ENCODE results near the gene OSBPL2.

OSBPL2 gene

GRCh38 chr20:62239278-62239879 is 1.1 kb downstream of the OSBPL2 start:
- DNase-seq (ENCODE audit: low read depth, low spot score), result no peak

DNA sequence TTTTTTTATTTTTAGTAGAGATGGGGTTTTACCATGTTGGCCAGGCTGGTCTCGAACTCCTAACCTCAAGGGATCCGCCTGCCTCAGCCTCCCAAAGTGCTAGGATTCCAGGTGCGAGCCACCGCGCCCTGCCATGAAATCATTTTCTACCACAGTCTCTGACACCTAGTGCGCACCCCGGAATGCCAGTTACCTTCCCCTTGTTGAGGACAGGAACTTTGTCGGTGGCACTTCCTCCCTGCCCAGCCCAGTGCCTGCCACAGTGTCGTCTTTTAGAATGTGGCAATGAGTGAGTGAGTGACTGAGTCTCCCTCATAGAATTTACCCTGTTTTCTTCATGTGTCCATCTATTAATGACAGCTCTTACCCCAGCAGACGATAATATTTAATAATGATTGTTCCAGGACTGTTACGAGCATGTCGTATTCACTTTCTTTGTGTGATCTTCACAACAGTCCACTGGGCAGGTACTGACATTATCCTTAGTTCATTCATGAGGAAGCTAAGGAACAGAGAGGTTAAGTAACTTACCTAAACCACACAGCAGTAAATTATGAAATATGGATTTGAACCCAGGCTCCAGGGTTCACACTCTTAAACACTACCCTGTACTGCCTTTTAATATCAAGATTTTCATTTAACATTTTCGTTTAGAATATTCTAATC is 1.8 kb downstream of the OSBPL2 start:
- H3K27ac ChIP-seq, result no peak overlapping the region
- H3K9ac ChIP-seq (ENCODE audit: insufficient read length), result no peak overlapping the region
- TF ChIP-seq EZH2 (IDR thresholded peaks at IDR 0.05) (no peak), POLR2AphosphoS5 (IDR thresholded peaks at IDR 0.05; ENCODE audit: borderline replicate concordance, low read depth, low read length) (no peak), FOXP2 (optimal IDR thresholded peaks at IDR 0.05; ENCODE audit: control extremely low read depth, extremely low read length, insufficient read depth) (no peak)

More at GRCh38 chr20:62239278-62239879, 1.1 kb downstream of the OSBPL2 start:
- Histone ChIP-seq H3K4me3 (peak overlapping the region; percentile 81), H3K27ac (no peak overlapping the region), H3K9ac (ENCODE audit: insufficient read length) (peak overlapping the region; percentile 60), H3K9me3 (ENCODE audit: low read depth, low read length) (no peaks in the 10 kb centered on the region), H3K36me3 (ENCODE audit: insufficient read depth, low read length) (no peaks in the 10 kb centered on the region)
- no peak for TF ChIP-seq EZH2 (IDR thresholded peaks at IDR 0.05)
- TF ChIP-seq POLR2AphosphoS5 (IDR thresholded peaks at IDR 0.05; ENCODE audit: borderline replicate concordance, low read depth, low read length), result no peak
- no peak for TF ChIP-seq FOXP2 (optimal IDR thresholded peaks at IDR 0.05; ENCODE audit: control extremely low read depth, extremely low read length, insufficient read depth)

DNA sequence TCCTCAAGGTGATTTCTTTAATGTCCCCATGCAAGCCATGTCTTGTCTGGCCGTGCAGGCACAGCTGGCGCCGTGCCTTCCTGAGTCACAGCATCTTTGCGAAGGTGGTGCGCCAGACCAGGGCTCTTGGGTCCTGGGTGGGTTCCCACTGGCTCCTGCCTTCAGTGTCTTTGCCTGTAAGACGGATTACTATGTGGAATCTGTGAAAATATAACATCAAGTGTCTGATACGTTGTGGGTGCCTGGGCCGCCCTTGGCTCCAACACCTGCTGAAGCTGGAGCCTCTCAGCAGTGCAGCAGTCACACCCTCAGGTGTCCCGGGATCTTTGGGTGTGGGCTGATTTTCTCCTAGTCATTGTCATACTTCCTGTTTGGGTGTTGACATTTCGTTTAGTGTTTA is 3.2 kb downstream of the OSBPL2 start:
- no peak overlapping the region for H3K4me3 ChIP-seq
- DNase-seq (ENCODE audit: low read depth, low spot score), result no peak
- no peak overlapping the region for H3K27ac ChIP-seq
- no peaks in the 10 kb centered on the region for H3K36me3 ChIP-seq (ENCODE audit: insufficient read depth, low read length)
- no peak for TF ChIP-seq POLR2AphosphoS5 (IDR thresholded peaks at IDR 0.05; ENCODE audit: borderline replicate concordance, low read depth, low read length)
- TF ChIP-seq FOXP2 (optimal IDR thresholded peaks at IDR 0.05; ENCODE audit: control extremely low read depth, extremely low read length, insufficient read depth), result no peak
- TF ChIP-seq EZH2 (IDR thresholded peaks at IDR 0.05), result no peak
- no peaks in the 10 kb centered on the region for H3K9me3 ChIP-seq (ENCODE audit: low read depth, low read length)
- H3K9ac ChIP-seq (ENCODE audit: insufficient read length), result no peak overlapping the region

More for the DNA sequence above, 1.8 kb downstream of the OSBPL2 start:
- Histone ChIP-seq H3K36me3 (ENCODE audit: insufficient read depth, low read length) (no peaks in the 10 kb centered on the region), H3K4me3 (no peak overlapping the region), H3K9me3 (ENCODE audit: low read depth, low read length) (no peaks in the 10 kb centered on the region)
- no peak for DNase-seq (ENCODE audit: low read depth, low spot score)

DNA sequence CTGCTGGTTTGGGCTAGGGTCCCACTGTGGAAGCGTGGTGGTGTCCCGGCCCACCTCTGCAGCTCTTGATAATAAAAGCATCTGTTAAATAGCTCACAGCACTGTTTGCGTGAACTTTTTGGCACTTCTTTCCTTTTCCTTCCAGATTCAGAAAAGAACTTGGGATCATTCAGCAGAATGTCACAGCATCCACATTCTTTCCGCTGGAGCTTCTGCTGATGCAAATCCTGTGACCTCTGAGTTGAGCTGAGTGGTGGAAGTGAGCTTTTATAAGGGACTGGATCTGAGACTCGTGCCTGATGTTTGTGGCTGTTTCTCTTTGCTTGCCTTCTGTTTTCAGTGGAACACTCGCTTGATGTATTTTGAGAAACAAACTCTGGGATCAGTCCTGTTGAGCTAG is 3.9 kb downstream of the OSBPL2 start:
- H3K36me3 ChIP-seq (ENCODE audit: insufficient read depth, low read length), result no peaks in the 10 kb centered on the region
- TF ChIP-seq FOXP2 (optimal IDR thresholded peaks at IDR 0.05; ENCODE audit: control extremely low read depth, extremely low read length, insufficient read depth) (no peak), POLR2AphosphoS5 (IDR thresholded peaks at IDR 0.05; ENCODE audit: borderline replicate concordance, low read depth, low read length) (no peak), EZH2 (IDR thresholded peaks at IDR 0.05) (no peak)
- no peak overlapping the region for H3K9ac ChIP-seq (ENCODE audit: insufficient read length)
- no peak overlapping the region for H3K27ac ChIP-seq
- no peak for DNase-seq (ENCODE audit: low read depth, low spot score)
- no peak overlapping the region for H3K4me3 ChIP-seq
- H3K9me3 ChIP-seq (ENCODE audit: low read depth, low read length), result no peaks in the 10 kb centered on the region

DNA sequence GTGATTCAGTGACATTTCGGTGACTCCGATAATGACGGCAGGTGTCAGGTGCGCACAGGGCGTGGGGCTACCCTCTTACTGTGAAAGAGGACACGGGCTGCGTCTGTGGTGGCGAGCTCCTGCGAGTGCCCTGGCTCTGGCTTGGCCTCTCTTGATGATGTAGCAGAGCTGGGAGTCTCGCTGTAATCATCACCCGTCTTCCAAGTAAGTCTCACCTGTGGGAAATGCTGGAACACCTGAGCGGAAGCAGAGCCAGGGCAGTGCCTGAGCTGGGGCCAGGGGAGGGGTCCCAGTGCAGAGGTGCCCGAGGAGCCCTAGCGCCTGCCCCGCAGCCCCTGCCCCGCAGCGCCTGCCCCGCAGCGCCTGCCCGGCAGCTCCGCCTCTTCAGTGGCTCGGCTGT is 4.8 kb downstream of the OSBPL2 start:
- TF ChIP-seq EZH2 (IDR thresholded peaks at IDR 0.05), result no peak
- TF ChIP-seq FOXP2 (optimal IDR thresholded peaks at IDR 0.05; ENCODE audit: control extremely low read depth, extremely low read length, insufficient read depth), result no peak
- no peak for TF ChIP-seq POLR2AphosphoS5 (IDR thresholded peaks at IDR 0.05; ENCODE audit: borderline replicate concordance, low read depth, low read length)
- DNase-seq (ENCODE audit: low read depth, low spot score), result no peak
- Histone ChIP-seq H3K4me3 (no peak overlapping the region), H3K9ac (ENCODE audit: insufficient read length) (no peak overlapping the region), H3K27ac (no peak overlapping the region), H3K36me3 (ENCODE audit: insufficient read depth, low read length) (no peaks in the 10 kb centered on the region), H3K9me3 (ENCODE audit: low read depth, low read length) (no peaks in the 10 kb centered on the region)

DNA sequence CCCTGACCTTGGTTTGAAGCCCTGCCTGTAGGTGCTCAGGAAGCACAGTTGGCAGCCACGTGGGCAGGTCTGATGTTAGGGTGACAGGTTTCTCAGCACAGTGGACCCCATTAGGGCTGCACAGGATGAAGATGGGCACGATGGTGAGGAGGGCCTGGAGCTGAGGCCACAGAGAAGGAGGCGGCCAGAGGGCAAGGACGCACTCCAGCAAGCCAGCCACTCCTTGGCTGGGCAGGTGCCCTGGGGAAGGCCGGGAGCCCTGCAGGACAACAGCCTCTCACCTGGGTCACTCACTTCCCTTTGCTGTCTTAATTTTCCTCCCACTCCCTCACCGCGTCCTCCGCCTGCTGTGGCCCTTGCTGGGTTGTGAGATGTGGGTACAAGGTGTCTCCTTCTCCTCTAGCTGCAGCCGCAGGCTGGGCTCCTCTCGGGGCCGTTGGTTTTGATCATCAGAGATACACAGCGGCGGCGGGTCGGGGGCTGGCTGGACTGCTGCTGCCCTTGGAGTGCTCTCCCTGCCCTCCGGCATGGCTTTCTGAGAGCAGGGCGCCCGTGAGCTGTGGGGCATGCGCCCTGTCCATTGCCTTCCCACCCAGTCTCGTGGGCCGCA is 5.7 kb downstream of the OSBPL2 start:
- no peak for TF ChIP-seq FOXP2 (optimal IDR thresholded peaks at IDR 0.05; ENCODE audit: control extremely low read depth, extremely low read length, insufficient read depth)
- TF ChIP-seq EZH2 (IDR thresholded peaks at IDR 0.05), result no peak
- TF ChIP-seq POLR2AphosphoS5 (IDR thresholded peaks at IDR 0.05; ENCODE audit: borderline replicate concordance, low read depth, low read length), result no peak

GRCh38 chr20:62244644-62245108 is 6.4 kb downstream of the OSBPL2 start:
- DNase-seq (ENCODE audit: low read depth, low spot score), result no peak

More for the DNA sequence above, 5.7 kb downstream of the OSBPL2 start:
- H3K36me3 ChIP-seq (ENCODE audit: insufficient read depth, low read length), result no peaks in the 10 kb centered on the region
- H3K27ac ChIP-seq, result no peak overlapping the region
- no peak for DNase-seq (ENCODE audit: low read depth, low spot score)
- H3K4me3 ChIP-seq, result no peak overlapping the region
- no peaks in the 10 kb centered on the region for H3K9me3 ChIP-seq (ENCODE audit: low read depth, low read length)
- H3K9ac ChIP-seq (ENCODE audit: insufficient read length), result no peak overlapping the region

GRCh38 chr20:62245911-62246280 is 7.6 kb downstream of the OSBPL2 start:
- no peak for DNase-seq (ENCODE audit: low read depth, low spot score)
- Histone ChIP-seq H3K27ac (no peak overlapping the region), H3K9me3 (ENCODE audit: low read depth, low read length) (no peaks in the 10 kb centered on the region), H3K4me3 (no peak overlapping the region), H3K9ac (ENCODE audit: insufficient read length) (no peak overlapping the region), H3K36me3 (ENCODE audit: insufficient read depth, low read length) (no peaks in the 10 kb centered on the region)
- TF ChIP-seq FOXP2 (optimal IDR thresholded peaks at IDR 0.05; ENCODE audit: control extremely low read depth, extremely low read length, insufficient read depth), result no peak
- TF ChIP-seq POLR2AphosphoS5 (IDR thresholded peaks at IDR 0.05; ENCODE audit: borderline replicate concordance, low read depth, low read length), result no peak
- TF ChIP-seq EZH2 (IDR thresholded peaks at IDR 0.05), result no peak

More at GRCh38 chr20:62244644-62245108, 6.4 kb downstream of the OSBPL2 start:
- no peak overlapping the region for H3K27ac ChIP-seq
- TF ChIP-seq POLR2AphosphoS5 (IDR thresholded peaks at IDR 0.05; ENCODE audit: borderline replicate concordance, low read depth, low read length), result no peak
- TF ChIP-seq EZH2 (IDR thresholded peaks at IDR 0.05), result no peak
- TF ChIP-seq FOXP2 (optimal IDR thresholded peaks at IDR 0.05; ENCODE audit: control extremely low read depth, extremely low read length, insufficient read depth), result no peak
- no peak overlapping the region for H3K9ac ChIP-seq (ENCODE audit: insufficient read length)
- H3K9me3 ChIP-seq (ENCODE audit: low read depth, low read length), result no peaks in the 10 kb centered on the region
- H3K36me3 ChIP-seq (ENCODE audit: insufficient read depth, low read length), result no peaks in the 10 kb centered on the region
- H3K4me3 ChIP-seq, result no peak overlapping the region
